HL-60/S4 treated with retinoic acid at 250 ng/mL for 4 days and 3 days (cell line): Measurements from ENCODE around the gene TNFRSF1B.

Source experiments
- in situ Hi-C: fragments of 300-500 bp; cut with MboI; formaldehyde crosslinking; loops from 2 replicates; pipeline ENCODE4 v1.7.0; 2022; ENCODE audit warnings: low sequenced_read_pairs

Gene TNFRSF1B

DNA sequence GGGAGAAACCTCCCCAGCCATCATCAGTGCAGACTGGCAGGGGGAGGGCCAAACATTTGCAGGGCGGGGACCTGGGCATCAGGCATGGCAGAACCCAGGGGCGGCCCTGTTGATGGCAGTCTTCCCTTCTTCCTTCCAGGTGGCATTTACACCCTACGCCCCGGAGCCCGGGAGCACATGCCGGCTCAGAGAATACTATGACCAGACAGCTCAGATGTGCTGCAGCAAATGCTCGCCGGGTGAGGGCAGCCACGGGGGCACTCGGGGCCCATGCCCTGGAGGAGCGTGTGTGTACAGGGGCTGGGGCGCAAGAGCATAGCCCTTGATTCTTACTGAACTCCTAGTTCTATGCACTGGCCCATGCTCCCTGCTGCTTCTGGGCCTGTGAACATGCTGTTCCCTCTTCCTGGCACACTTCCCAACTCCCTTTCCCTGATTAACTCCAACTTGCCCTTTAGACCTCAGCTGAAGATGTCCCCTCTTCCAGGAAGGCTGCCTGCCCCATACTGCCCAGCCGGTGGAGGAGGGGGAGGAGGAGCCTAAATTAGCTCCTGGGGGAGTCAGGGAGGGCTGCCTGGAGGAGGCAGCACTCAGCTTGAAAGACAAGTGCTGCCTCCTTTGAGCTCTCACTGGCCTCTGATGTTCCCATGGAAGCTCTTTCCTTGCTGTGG, 22.0 kb downstream of the TNFRSF1B start:
- in situ Hi-C loops = no loop called here

DNA sequence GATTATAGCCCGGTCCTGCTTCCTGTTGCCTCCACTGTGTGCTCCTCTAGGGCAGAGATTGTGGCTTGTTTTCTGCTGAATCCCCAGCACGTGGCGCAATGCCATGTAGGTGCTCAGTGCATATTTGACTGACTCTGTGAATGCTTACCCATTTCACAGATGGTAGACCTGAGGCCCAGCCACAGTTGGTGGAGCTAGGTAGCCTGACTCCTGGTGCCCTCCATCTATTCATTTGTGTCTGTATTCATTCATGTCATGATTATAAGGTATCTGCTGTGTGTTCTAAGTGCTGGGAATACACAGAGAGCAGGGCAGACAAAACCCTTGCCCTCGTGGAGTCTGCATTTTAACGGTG, 22.5 kb downstream of the TNFRSF1B start:
- in situ Hi-C loops = no loop called here

DNA sequence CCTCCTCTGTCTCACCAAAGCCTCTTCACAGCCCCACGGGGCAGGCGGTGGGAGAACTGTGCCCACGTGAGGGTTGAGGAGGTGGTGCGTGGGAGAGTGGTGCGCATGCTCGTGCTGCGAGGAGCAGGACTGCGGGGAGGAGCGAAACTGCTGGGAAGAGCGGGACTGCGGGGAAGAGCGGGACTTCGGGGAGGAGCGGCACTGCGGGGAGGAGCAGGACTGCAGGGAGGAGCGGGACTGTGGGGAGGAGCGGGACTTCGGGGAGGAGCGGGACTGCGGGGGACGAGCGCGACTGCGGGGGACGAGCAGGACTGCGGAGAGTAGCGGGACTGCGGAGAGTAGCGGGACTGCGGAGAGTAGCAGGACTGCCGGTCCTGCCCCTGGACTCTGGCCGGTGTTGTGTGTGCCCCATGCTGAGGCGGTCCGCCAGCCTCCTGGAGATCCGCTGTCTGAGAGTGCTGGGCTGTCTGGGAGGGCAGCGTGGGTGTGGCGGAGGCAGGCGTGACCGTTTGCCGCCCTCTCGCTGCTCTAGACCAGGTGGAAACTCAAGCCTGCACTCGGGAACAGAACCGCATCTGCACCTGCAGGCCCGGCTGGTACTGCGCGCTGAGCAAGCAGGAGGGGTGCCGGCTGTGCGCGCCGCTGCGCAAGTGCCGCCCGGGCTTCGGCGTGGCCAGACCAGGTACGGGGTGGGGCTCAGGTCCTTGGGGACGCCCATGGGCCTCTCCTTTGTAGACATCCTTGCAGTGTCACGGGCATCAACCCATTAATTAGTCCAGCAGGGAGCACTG, 24.6 kb downstream of the TNFRSF1B start:
- in situ Hi-C loops = no loop called here

DNA sequence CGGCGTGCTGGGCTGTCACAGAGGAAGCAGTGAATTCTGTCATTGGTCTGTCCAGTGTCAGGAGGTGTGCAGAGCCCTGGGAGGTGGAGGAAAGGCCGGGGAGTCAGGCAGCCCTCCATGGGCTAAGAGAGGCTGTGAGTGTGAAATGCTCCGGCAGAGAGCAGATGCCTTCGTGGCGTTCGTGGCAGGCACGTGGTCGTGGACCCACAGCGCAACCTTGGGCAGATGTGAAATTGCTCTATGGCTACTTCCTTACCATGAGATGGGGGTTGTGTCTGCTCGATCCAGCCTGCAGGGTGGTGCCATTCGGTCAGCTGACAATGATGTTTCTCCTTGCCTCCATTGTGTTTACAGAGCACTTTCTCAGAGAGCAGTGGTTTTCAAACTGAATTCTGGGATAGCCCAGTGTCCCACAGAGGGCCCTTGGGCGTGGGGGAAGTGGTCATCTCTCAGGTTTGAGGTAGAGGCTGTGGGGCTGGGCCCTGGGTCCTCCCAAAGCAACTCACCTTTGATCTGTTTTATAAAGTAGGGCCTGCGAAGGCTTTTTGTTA, 27.9 kb downstream of the TNFRSF1B start:
- in situ Hi-C loops = no loop called here

DNA sequence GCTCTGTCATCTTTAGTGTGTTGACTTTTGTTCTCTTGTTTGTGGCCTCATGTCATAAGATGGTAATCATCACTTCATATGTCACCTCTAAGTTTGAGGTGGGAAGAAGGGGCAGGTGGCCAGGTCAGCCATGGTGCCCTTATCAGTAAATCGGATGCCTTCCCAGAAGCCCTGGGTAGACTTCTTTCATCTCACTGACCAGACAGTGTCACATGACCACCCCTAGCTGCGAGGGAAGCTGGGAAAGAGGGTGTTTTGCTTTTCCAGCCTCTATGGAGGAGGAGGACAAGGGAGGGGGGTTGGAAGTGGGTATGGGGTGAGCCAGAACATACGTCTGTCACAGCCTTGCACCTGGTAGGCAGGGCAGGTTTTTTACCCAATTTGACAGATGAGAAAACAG, 28.6 kb downstream of the TNFRSF1B start:
- in situ Hi-C loops = no loop called here

DNA sequence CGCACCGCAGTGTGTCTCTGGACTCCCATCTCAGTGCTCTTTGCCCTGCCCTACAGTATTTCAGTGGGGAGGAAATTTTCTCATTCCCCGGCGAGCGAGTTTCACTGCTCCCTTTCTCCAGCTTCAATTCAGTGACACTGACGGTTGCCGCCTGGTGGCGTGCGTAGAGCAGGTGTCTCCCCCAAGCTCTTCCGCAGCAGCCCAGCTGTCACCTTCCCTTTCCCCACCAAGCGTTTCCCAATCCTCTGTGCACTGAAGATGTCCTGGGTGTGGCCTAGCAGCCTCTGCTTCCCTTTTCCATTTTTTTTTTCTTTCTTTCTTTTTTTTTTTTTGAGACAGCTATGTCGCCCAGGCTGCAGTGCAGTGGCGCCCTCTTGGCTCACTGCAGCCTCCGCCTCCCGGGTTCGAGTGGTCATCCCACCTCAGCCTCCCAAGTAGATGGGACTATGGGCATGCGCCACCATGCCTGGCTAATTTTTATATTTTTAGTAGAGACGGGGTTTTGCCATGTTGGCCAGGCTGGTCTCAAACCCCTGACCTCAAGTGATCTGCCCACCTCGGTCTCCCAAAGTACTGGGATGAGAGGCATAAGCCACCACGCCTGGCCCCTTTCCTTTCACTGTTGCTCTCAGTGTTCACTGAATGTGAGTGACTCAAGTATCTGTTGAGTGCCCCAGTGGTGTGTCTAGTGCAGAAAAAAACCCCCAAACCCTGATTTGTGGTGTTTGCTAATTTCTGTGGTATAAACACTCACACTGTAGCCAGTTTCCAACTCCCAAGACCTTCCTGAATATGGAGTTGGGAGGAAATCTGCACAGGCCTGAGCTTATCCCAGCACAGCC, 30.1 kb downstream of the TNFRSF1B start:
- in situ Hi-C loops = no loop called here

DNA sequence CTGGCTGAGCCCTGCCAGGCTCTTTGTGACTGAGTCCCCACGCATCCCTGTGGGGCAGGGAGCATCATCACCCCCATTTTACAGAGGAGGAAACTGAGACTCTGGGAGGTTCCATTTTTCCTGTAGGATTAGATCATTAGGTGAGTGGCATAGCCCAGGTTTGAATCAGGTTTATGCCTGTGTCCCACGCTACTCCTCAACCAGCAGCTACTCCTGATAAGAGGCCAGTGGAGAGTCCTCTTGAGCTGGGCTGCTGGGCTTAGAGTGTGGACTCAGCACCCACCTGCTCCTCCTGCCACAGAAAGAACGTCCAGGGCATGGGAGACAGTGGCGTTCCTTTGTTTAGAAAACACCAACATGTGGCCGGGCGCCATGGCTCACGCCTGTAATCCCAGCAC, 30.7 kb downstream of the TNFRSF1B start:
- in situ Hi-C loops = no loop called here

DNA sequence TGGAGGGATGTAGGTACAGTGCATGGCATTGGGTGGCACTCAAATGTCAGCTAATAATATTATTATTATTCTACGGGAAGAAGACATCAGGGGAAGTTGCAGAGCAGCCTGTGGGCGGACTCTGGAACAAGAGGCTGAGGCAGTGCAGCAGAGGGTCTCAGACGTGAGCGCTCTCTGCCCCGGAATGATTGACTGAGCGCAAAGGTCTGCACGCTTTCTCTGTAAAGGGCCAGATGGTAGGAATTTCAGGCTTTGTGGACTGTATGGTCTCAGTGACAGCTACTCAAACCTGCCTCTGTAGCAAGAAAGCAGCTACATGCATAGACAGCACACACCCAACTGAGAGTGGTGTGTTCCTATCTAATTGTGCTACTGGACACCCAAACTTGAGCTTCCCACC, 33.4 kb downstream of the TNFRSF1B start:
- in situ Hi-C loops = no loop called here

DNA sequence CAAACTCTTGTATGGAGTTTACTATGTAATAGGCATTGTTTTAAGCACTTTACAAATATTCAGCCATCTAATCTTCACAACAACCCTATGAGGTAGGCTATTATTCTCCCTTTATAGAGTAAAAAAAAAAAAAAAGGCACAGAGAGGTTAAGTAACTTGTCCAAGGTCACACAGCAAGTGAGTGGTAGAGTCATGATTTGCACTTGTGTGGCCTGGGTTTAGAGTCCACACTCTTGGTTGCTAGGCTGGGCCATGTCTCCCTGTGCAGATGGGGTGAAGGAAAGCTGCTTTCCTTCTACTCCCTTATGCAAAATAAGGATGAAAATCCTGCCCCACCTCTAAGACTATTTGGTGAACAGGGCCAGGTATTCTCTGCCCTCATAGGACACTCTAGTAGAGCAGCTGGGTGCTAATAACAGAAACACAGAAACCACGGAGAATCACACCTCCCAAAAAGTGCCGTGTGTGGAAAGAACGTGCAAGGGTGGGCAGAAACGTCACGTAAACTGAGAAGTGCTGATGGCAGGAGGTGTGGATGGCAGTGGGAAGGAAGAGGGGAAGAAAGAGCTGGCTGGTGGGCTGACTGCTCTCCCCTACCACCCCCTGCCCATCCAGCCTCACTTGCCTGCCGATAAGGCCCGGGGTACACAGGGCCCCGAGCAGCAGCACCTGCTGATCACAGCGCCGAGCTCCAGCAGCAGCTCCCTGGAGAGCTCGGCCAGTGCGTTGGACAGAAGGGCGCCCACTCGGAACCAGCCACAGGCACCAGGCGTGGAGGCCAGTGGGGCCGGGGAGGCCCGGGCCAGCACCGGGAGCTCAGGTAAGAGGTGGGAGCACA, 34.8 kb downstream of the TNFRSF1B start:
- in situ Hi-C loops = no loop called here

DNA sequence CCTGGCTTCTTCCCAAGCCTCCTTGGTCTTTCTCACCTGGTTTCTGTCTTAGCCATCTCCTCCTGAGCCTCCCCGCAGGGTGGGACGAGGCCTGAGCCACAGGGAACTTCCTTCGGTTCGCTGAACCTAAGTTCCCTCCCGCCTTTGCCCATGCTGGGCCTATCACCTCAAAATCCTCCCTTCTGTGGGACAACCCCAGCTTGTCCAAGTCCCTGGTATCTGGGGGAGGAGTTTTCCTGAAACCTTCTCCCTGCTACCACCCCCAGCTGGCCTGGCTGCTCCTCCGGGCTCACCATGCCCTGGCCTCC, 35.4 kb downstream of the TNFRSF1B start:
- in situ Hi-C loops = no loop called here

DNA sequence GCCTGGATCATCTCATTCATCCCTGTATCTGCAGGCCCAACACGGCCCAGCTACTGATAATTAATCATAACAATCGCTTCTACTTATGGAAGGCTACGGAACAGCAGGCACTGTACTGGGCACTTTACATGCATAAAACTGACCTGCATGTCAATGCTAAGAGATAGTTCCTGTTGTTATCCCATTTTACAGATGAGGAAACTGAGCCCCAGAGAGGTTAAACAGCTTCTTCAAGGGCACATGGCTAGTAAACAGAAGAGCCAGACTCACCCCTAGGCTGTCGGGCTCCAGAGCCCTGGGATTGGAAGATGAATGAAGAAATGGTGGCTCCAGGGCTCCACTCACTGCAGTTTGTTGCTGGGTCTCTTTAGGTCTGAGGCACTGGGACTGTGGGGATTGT, 35.8 kb downstream of the TNFRSF1B start:
- in situ Hi-C loops = no loop called here

DNA sequence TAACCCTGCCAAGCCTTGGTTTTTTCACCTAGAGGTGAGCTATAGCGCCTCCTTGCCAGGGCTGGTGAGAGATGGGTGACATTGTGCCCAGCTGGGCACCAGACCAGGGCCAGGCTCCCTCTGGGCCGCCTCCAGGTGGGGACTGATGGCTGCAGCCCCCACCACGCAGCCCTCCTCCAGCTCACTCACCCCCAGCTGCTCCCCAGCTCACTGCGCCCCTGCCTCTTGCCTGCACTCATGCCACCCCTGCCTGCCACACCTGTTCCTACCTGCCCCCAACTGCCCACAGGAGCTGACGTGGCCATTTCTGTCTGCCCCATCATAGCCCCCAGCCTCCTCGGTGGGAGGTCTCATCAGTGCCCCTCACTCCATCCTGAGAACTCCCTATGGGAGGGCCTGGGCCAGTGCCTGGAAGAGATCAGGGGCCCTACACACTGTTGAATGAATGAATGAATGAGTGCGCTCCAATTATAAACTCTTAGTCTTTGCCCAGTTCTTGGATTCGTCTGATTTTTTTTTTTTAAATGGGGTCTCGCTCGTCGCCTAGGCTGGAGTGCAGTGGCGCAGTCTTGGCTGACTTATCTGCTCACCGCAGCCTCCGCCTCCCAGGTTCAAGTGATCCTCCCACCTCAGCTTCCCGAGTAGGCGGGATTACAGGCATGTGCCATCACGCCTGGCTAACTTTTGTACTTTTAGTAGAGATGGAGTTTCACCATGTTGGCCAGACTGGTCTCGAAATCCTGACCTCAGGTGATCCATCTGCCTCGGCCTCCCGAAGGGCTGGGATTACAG, 36.6 kb downstream of the TNFRSF1B start:
- in situ Hi-C loops = no loop called here

DNA sequence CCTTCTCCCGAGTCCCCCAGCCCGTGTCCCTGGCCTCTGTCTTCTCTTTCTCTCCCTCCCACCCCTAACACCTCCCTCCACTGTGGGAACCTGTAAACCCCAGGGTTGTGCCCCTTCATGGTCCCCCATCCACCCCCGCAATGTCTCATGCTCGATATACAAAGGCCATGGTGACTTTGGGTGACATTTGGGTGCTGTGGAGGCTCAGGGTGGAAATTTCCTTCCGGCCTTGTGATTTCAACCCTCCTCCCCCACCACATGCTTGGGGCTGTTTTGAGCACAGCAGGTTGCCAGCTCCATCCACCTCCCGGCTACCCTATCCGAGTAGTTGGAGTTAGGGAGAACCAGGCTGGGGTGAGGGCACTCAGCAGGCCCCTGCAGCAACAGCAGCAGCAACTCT, 37.3 kb downstream of the TNFRSF1B start:
- in situ Hi-C loops = no loop called here

DNA sequence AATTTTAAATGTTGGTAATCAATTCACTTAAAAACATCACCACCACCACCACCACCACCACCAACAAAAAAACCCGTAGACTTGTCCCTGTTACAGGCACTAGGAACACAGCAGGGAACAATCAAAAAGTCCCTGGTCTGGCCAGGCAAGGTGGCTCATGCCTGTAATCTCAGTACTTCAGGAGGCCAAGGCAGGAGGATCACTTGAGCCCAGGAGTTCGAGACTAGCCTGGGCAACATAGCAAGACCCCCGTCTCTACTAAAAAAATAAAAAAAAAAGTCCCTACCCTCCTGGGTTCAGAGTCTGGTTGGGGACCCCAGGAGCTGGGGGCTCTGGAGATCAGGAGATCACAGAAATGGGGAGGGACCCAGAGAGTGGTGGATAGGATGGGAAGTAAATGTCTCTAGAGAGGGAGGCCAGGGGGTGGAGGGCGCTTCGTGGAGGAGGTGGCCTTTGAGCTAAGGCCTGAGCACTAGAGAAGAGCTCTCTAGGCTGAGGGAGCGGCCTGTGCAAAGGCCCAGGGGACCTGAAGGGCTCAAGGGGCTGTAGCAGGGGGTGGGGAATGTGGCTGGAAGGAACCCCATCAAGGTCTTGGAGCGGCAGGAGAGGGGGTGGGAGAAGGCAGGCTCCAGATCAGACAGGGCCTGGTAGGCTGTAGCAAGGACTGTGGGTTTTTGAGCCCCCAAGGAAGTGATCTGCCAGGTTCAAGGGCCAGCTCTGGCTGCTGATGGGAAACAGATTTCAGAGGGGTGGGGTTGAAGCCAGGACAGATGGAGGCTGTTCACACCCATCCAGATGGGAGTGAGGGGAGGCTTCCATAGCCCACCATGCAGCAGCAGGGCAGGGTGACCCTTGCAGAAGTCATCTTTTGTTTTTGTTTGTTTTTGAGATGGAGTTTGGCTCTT, 38.2 kb downstream of the TNFRSF1B start:
- in situ Hi-C loops = loop anchor here (5.0 kb wide), 1 partner anchor 78 kb away; no protein-coding TSS in a partner anchor

DNA sequence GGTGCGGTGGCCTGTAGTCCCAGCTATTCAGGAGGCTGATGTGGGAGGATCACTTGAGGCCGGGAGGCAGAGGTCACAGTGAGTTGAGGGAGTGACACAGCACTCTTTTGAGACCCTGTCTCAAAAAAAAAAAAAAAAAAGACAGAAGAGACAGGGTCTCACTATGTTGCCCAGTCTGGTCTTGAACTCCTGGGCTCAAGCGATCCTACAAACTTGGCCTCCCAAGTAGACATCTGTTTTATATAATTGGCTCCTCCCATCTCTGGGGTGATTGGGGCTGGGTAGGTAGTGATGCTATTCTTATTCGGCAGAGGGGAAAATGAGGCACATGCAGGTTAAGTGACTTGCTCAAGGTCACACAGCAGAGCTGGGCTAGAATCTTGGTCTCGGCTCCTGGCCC, 39.4 kb downstream of the TNFRSF1B start:
- in situ Hi-C loops = loop anchor here (5.0 kb wide), 1 partner anchor 79 kb away; no protein-coding TSS in a partner anchor

DNA sequence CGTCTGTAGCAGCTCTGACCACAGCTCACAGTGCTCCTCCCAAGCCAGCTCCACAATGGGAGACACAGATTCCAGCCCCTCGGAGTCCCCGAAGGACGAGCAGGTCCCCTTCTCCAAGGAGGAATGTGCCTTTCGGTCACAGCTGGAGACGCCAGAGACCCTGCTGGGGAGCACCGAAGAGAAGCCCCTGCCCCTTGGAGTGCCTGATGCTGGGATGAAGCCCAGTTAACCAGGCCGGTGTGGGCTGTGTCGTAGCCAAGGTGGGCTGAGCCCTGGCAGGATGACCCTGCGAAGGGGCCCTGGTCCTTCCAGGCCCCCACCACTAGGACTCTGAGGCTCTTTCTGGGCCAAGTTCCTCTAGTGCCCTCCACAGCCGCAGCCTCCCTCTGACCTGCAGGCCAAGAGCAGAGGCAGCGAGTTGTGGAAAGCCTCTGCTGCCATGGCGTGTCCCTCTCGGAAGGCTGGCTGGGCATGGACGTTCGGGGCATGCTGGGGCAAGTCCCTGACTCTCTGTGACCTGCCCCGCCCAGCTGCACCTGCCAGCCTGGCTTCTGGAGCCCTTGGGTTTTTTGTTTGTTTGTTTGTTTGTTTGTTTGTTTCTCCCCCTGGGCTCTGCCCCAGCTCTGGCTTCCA, 40.1 kb downstream of the TNFRSF1B start:
- in situ Hi-C loops = loop anchor here (5.0 kb wide), 1 partner anchor 80 kb away; no protein-coding TSS in a partner anchor

DNA sequence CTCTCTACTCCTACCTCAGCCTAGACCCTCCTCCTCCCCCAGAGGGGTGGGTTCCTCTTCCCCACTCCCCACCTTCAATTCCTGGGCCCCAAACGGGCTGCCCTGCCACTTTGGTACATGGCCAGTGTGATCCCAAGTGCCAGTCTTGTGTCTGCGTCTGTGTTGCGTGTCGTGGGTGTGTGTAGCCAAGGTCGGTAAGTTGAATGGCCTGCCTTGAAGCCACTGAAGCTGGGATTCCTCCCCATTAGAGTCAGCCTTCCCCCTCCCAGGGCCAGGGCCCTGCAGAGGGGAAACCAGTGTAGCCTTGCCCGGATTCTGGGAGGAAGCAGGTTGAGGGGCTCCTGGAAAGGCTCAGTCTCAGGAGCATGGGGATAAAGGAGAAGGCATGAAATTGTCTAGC, 41.5 kb downstream of the TNFRSF1B start:
- in situ Hi-C loops = loop anchor here (5.0 kb wide), 1 partner anchor 81 kb away; no protein-coding TSS in a partner anchor
